Body of pancreas (tissue), 4 donors: Measurements from ENCODE around the gene SNTB2.

ENCODE experiments used
- POLR2A ChIP-seq, 3 donors: fragments of 450-650 bp; IDR thresholded peaks; one replicate each; pipeline ENCODE4 v1.6.1; 2016; ENCODE audit warnings: antibody characterized with exemption in 3 of 3, mild to moderate bottlenecking in 2 of 3
- TF ChIP-seq, protein P1 (sequence below), 7 experiments: fragments of 450-650 bp in 4 of 7; fragments of 200-600 bp in 3 of 7; sonication (generic) in 3 of 7; IDR thresholded peaks; one replicate each; pipeline ENCODE4 v1.5.1; 2016 to 2019; ENCODE audit warnings: antibody characterized with exemption in 7 of 7

DNA sequence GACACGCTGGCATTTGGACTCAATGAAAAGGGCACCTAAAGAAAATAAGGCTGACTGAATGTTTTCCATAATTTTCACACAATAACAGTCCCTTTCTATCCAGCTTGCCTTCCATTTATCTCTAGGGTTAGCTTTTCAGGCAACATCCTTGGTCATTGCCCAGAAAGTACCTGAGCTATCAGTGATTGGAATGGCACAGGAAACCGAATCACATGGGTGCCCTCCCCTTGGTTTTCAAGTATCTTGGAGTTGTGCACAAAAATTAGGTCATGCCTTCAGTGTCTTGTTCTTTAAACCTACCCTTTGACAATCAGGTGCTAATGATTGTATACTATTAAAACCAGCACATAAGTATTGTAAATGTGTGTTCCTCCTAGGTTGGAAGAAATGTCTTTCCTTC is 120.9 kb downstream of the SNTB2 start:
- TF ChIP-seq, protein P1, sequence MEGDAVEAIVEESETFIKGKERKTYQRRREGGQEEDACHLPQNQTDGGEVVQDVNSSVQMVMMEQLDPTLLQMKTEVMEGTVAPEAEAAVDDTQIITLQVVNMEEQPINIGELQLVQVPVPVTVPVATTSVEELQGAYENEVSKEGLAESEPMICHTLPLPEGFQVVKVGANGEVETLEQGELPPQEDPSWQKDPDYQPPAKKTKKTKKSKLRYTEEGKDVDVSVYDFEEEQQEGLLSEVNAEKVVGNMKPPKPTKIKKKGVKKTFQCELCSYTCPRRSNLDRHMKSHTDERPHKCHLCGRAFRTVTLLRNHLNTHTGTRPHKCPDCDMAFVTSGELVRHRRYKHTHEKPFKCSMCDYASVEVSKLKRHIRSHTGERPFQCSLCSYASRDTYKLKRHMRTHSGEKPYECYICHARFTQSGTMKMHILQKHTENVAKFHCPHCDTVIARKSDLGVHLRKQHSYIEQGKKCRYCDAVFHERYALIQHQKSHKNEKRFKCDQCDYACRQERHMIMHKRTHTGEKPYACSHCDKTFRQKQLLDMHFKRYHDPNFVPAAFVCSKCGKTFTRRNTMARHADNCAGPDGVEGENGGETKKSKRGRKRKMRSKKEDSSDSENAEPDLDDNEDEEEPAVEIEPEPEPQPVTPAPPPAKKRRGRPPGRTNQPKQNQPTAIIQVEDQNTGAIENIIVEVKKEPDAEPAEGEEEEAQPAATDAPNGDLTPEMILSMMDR (IDR thresholded peaks at IDR 0.05): no peak
- TF ChIP-seq POLR2A (IDR thresholded peaks at IDR 0.05): no peak
